ENCODE measurements around the gene RNF212B. TPM values are rescaled to one million over a fixed set of nuclear protein-coding genes. Genes with fewer than 3 reads are reported as not detected.
"Not testable (repeated sequence)": the region's sequence is repeated elsewhere in the genome, so short reads cannot be mapped to it uniquely, and the experiment has no call there.

Gene RNF212B, protein sequence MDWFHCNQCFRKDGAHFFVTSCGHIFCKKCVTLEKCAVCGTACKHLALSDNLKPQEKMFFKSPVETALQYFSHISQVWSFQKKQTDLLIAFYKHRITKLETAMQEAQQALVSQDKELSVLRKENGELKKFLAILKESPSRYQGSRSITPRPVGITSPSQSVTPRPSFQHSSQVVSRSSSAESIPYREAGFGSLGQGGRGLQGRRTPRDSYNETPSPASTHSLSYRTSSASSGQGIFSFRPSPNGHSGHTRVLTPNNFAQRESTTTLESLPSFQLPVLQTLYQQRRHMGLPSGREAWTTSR
- not detected in 2 replicates for polyA plus RNA-seq (2011; rRNA removed)
- not detected in 2 replicates for polyA minus RNA-seq (2011; rRNA and poly(A)+ RNA removed)

DNA sequence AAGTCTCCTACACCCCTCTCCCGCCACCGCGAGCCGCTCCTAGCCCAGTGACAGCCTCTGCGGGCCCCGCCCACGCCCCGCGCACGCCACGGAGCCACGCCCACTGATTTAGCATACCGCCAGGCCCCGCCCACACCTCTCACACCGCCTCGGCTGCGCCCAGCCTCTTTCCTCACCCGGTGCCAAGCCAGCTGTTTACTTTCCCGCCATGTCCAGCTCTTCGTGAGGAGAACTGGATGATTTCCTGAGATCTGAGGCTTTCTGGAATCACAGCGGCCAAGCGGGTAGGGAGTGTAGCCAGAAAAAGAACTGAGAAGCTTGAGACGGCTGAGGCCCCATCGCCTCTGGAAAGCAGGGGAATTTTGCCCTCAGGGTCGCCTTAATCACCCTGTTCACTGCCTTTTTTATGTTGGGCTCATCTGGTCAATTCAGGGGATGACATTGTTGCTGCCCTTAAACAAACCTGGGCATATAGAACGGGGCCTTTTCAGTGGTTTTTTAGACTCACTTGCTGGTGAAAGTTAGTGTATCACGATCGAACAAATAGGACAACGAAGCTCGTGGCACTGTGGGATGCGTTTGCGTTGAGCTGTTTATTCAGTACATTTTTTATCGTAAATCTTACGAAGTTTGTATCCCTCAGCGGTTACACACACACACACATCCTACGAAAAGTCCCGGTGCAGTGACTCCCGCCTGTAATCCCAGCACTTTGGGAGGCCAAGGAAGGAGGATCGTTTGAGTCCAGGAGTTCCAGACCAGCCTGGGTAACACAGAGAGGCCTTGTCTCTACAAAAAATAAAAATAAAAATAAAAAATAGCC, at the start of gene RNF212B:
Gene RNF212B (plus strand): TSS at position 165 of the 823 bp plus-strand sequence. CDS start 2,410 bp downstream, outside the sequence.
- Histone ChIP-seq H3K27me3 (ENCODE audit: control insufficient read depth, insufficient read depth, low read length) (peaks cover 4% of the 10 kb centered on the region), H3K9me3 (ENCODE audit: control insufficient read depth, insufficient read depth, low read length) (no peaks in the 10 kb centered on the region), H3K4me3 (ENCODE audit: low read depth, low read length) (peak within 1 kb of the TSS; percentile 39), H3K27ac (ENCODE audit: low read depth, low read length) (no peak within 1 kb of the TSS)
- CTCF ChIA-PET: interaction anchor here (0.8 to 1.0 kb wide), 2 partner anchors 63 to 118 kb away, joined by 3 to 6 read pairs; no protein-coding TSS in a partner anchor
- POLR2A ChIA-PET: no interaction called here
- no peak for TF ChIP-seq CTCF (IDR thresholded peaks at IDR 0.05; ENCODE audit: low read depth, low read length)
- no peak for DNase-seq (ENCODE audit: low read depth, low spot score)

- DNase-seq (ENCODE audit: low read depth, low spot score): no peak
- no peak for TF ChIP-seq CTCF (IDR thresholded peaks at IDR 0.05; ENCODE audit: low read depth, low read length)
- peaks cover 11% of the 10 kb centered on the region for H3K27me3 ChIP-seq (ENCODE audit: control insufficient read depth, insufficient read depth, low read length)
- POLR2A ChIA-PET: interaction anchor here (0.8 kb wide), 1 partner anchor 69 kb away, joined by 7 read pairs; no protein-coding TSS in a partner anchor
- no peak overlapping the region for H3K27ac ChIP-seq (ENCODE audit: low read depth, low read length)
- CTCF ChIA-PET: interaction anchor here (3.5 kb wide), 1 partner anchor 72 kb away, joined by 20 read pairs; no protein-coding TSS in a partner anchor
- no peaks in the 10 kb centered on the region for H3K9me3 ChIP-seq (ENCODE audit: control insufficient read depth, insufficient read depth, low read length)
- H3K4me3 ChIP-seq (ENCODE audit: low read depth, low read length): no peak overlapping the region
Measured at GRCh38 chr14:23193432-23193831, 44.3 kb upstream of the RNF212B start.

- no peak overlapping the region for H3K4me3 ChIP-seq (ENCODE audit: low read depth, low read length)
- H3K27me3 ChIP-seq (ENCODE audit: control insufficient read depth, insufficient read depth, low read length): peaks cover 17% of the 10 kb centered on the region
- H3K9me3 ChIP-seq (ENCODE audit: control insufficient read depth, insufficient read depth, low read length): no peaks in the 10 kb centered on the region
- CTCF ChIA-PET: interaction anchor here (3.5 kb wide), 1 partner anchor 75 kb away, joined by 20 read pairs; no protein-coding TSS in a partner anchor
- no peak overlapping the region for H3K27ac ChIP-seq (ENCODE audit: low read depth, low read length)
- no peak for TF ChIP-seq CTCF (IDR thresholded peaks at IDR 0.05; ENCODE audit: low read depth, low read length)
- POLR2A ChIA-PET: no interaction called here
- no peak for DNase-seq (ENCODE audit: low read depth, low spot score)
Measured at GRCh38 chr14:23195552-23196101, 42.1 kb upstream of the RNF212B start.

DNA sequence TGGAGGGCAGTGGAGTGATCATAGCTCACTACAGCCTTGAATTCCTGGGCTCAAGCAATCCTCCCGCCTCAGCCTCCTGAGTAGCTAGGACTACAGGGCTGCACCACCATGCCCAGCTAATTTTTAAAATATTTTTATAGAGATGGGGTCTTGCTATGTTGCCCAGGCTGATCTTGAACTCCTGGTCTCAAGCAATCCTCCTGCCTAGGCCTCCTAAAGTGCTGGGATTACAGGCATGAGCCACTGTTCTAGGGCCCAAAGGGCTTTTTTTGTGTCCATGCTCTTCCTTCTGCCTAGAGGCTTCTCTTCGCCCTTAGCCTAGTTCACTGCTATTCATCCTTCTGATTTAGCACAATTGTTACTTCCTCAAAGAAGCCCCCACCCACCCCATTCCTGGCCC, 41.2 kb upstream of the RNF212B start:
- H3K4me3 ChIP-seq (ENCODE audit: low read depth, low read length); POLR2A ChIA-PET; H3K27ac ChIP-seq (ENCODE audit: low read depth, low read length); DNase-seq (ENCODE audit: low read depth, low spot score); H3K9me3 ChIP-seq (ENCODE audit: control insufficient read depth, insufficient read depth, low read length): not testable (repeated sequence)
- H3K27me3 ChIP-seq (ENCODE audit: control insufficient read depth, insufficient read depth, low read length): peaks cover 18% of the 10 kb centered on the region
- CTCF ChIA-PET: interaction anchor here (3.5 kb wide), 1 partner anchor 75 kb away, joined by 20 read pairs; no protein-coding TSS in a partner anchor

- CTCF ChIA-PET: interaction anchor here (0.7 to 1.2 kb wide), 2 partner anchors 12 to 468 kb away, joined by 4 to 5 read pairs; no protein-coding TSS in a partner anchor
Measured at GRCh38 chr14:23199141-23199540, 38.6 kb upstream of the RNF212B start.

More at GRCh38 chr14:23199141-23199540, 38.6 kb upstream of the RNF212B start:
- H3K9me3 ChIP-seq (ENCODE audit: control insufficient read depth, insufficient read depth, low read length); POLR2A ChIA-PET; H3K27ac ChIP-seq (ENCODE audit: low read depth, low read length); H3K4me3 ChIP-seq (ENCODE audit: low read depth, low read length); DNase-seq (ENCODE audit: low read depth, low spot score): not testable (repeated sequence)
- H3K27me3 ChIP-seq (ENCODE audit: control insufficient read depth, insufficient read depth, low read length): peaks cover 16% of the 10 kb centered on the region
